ENCODE measurements around the gene CCNY.

The CCNY gene

GRCh38 chr10:35438718-35439571 is 102.6 kb downstream of the CCNY start:
- H3K4me3 ChIP-seq: no peak overlapping the region
- no peak for TF ChIP-seq CTCF (IDR thresholded peaks at IDR 0.05)
- no peak overlapping the region for H3K27ac ChIP-seq

GRCh38 chr10:35440016-35440415 is 103.7 kb downstream of the CCNY start:
- TF ChIP-seq CTCF (IDR thresholded peaks at IDR 0.05): no peak
- Histone ChIP-seq H3K27ac (no peak overlapping the region), H3K4me3 (no peak overlapping the region)
- no peak for DNase-seq (ENCODE audit: low spot score)

More at GRCh38 chr10:35438718-35439571, 102.6 kb downstream of the CCNY start:
- DNase-seq (ENCODE audit: low spot score): no peak

- no peak overlapping the region for H3K27ac ChIP-seq
- TF ChIP-seq CTCF (IDR thresholded peaks at IDR 0.05): no peak
- no peak overlapping the region for H3K4me3 ChIP-seq
- DNase-seq (ENCODE audit: low spot score): no peak
These were observed 105.7 kb downstream of the CCNY start for GRCh38 chr10:35442028-35442427.

- H3K4me3 ChIP-seq: no peak overlapping the region
These were observed 106.3 kb downstream of the CCNY start for GRCh38 chr10:35442592-35442991.

GRCh38 chr10:35443858-35444257 is 107.5 kb downstream of the CCNY start:
- Histone ChIP-seq H3K27ac (no peak overlapping the region), H3K4me3 (no peak overlapping the region)
- no peak for DNase-seq (ENCODE audit: low spot score)
- TF ChIP-seq CTCF (IDR thresholded peaks at IDR 0.05): no peak

More at GRCh38 chr10:35442592-35442991, 106.3 kb downstream of the CCNY start:
- DNase-seq (ENCODE audit: low spot score): no peak
- TF ChIP-seq CTCF (IDR thresholded peaks at IDR 0.05): no peak
- H3K27ac ChIP-seq: no peak overlapping the region

- H3K27ac ChIP-seq: peak overlapping the region in 1 of 2 donors; percentile 43
- TF ChIP-seq CTCF (IDR thresholded peaks at IDR 0.05): no peak
These were observed 109.0 kb downstream of the CCNY start for GRCh38 chr10:35445150-35445884.

More at GRCh38 chr10:35445150-35445884, 109.0 kb downstream of the CCNY start:
- DNase-seq (ENCODE audit: low spot score): no peak
- no peak overlapping the region for H3K4me3 ChIP-seq
